Chondrocyte (in vitro differentiated cells): ENCODE data around the gene CTNND2. TPM values are rescaled to one million over a fixed set of nuclear protein-coding genes. Genes with fewer than 3 reads are reported as not detected.

Experiments
- DNase-seq: peaks from one replicate; pipeline ENCODE4 v3.0.0; 2021; ENCODE audit warnings: mixed read lengths, low spot score
- H3K27ac Mint-ChIP-seq: one replicate; pipeline ENCODE4 v1.8.0; 2021; ENCODE audit warnings: mild to moderate bottlenecking, moderate library complexity, mixed read lengths; ENCODE audit not compliant: unreplicated experiment
- H3K27me3 Mint-ChIP-seq: 2 replicates; pipeline ENCODE4 v1.8.0; 2021; ENCODE audit warnings: low read depth, mixed read lengths
- H3K36me3 Mint-ChIP-seq: 2 replicates; pipeline ENCODE4 v1.8.0; 2021; ENCODE audit warnings: low read depth, mixed read lengths
- H3K4me1 Mint-ChIP-seq: 2 replicates; pipeline ENCODE4 v1.8.0; 2021; ENCODE audit warnings: low read depth, mild to moderate bottlenecking, mixed read lengths
- H3K4me3 Mint-ChIP-seq: one replicate; pipeline ENCODE4 v1.8.0; 2021; ENCODE audit warnings: mild to moderate bottlenecking, moderate library complexity, mixed read lengths; ENCODE audit not compliant: unreplicated experiment
- H3K9me3 Mint-ChIP-seq: 2 replicates; pipeline ENCODE4 v1.8.0; 2021; ENCODE audit warnings: low read depth, mixed read lengths
- CTCF ChIP-seq: fragments of 200-600 bp; sonication (generic); IDR thresholded peaks from 2 replicates; pipeline ENCODE4 v1.5.0; 2021; ENCODE audit warnings: antibody characterized with exemption, mild to moderate bottlenecking, moderate library complexity
- total RNA-seq: library from RNA; stranded (reverse); gene quantifications from 3 replicates; pipeline ENCODE4 v1.2.1, GENCODE V29; 2021

Gene CTNND2
- total RNA-seq, 1 donor from 2014 or later, result 2.1 TPM

GRCh38 chr5:11385251-11385900 is 518.9 kb downstream of the CTNND2 start:
- no peaks in the 10 kb centered on the region for H3K9me3 Mint-ChIP-seq
- no peak overlapping the region for H3K27ac Mint-ChIP-seq
- H3K4me1 Mint-ChIP-seq, result peaks cover 14% of the 10 kb centered on the region
- no peak for TF ChIP-seq CTCF
- DNase-seq, result no peak
- no peaks in the 10 kb centered on the region for H3K36me3 Mint-ChIP-seq
- H3K4me3 Mint-ChIP-seq, result peak overlapping the region; percentile 35
- peaks cover 43% of the 10 kb centered on the region for H3K27me3 Mint-ChIP-seq

- peaks cover 39% of the 10 kb centered on the region for H3K27me3 Mint-ChIP-seq
- TF ChIP-seq CTCF, result no peak
- H3K9me3 Mint-ChIP-seq, result no peaks in the 10 kb centered on the region
- H3K4me1 Mint-ChIP-seq, result peaks cover 14% of the 10 kb centered on the region
- H3K36me3 Mint-ChIP-seq, result no peaks in the 10 kb centered on the region
- no peak for DNase-seq
- peak overlapping the region; percentile 70 for H3K4me3 Mint-ChIP-seq
- H3K27ac Mint-ChIP-seq, result no peak overlapping the region
Measured at GRCh38 chr5:11384441-11385250, 519.6 kb downstream of the CTNND2 start.

GRCh38 chr5:11383506-11384095 is 520.6 kb downstream of the CTNND2 start:
- Mint-ChIP-seq H3K4me1 (peaks cover 14% of the 10 kb centered on the region), H3K4me3 (no peak overlapping the region), H3K27ac (no peak overlapping the region), H3K36me3 (no peaks in the 10 kb centered on the region), H3K27me3 (peaks cover 36% of the 10 kb centered on the region), H3K9me3 (no peaks in the 10 kb centered on the region)
- no peak for TF ChIP-seq CTCF
- no peak for DNase-seq

- no peak for DNase-seq
- Mint-ChIP-seq H3K4me1 (no peaks in the 10 kb centered on the region), H3K4me3 (no peak overlapping the region), H3K9me3 (no peaks in the 10 kb centered on the region), H3K36me3 (no peaks in the 10 kb centered on the region), H3K27ac (no peak overlapping the region), H3K27me3 (peaks cover 13% of the 10 kb centered on the region)
- TF ChIP-seq CTCF, result no peak
Measured at GRCh38 chr5:11378461-11378860, 525.8 kb downstream of the CTNND2 start.

GRCh38 chr5:11377896-11378295 is 526.4 kb downstream of the CTNND2 start:
- TF ChIP-seq CTCF, result no peak
- Mint-ChIP-seq H3K27me3 (peaks cover 11% of the 10 kb centered on the region), H3K4me1 (no peaks in the 10 kb centered on the region), H3K36me3 (no peaks in the 10 kb centered on the region), H3K4me3 (no peak overlapping the region), H3K27ac (no peak overlapping the region), H3K9me3 (no peaks in the 10 kb centered on the region)
- DNase-seq, result no peak
